Measurements from ENCODE around the gene RASA2. TPM values are rescaled to one million over a fixed set of nuclear protein-coding genes. Genes with fewer than 3 reads are reported as not detected.
A peak's percentile ranks its signal among the peaks of the same experiment; 100 is the strongest.

RASA2 gene
- total RNA-seq, 4 donors from 2014 or later, result 9.0 to 70.3 (median 21.5) TPM

DNA sequence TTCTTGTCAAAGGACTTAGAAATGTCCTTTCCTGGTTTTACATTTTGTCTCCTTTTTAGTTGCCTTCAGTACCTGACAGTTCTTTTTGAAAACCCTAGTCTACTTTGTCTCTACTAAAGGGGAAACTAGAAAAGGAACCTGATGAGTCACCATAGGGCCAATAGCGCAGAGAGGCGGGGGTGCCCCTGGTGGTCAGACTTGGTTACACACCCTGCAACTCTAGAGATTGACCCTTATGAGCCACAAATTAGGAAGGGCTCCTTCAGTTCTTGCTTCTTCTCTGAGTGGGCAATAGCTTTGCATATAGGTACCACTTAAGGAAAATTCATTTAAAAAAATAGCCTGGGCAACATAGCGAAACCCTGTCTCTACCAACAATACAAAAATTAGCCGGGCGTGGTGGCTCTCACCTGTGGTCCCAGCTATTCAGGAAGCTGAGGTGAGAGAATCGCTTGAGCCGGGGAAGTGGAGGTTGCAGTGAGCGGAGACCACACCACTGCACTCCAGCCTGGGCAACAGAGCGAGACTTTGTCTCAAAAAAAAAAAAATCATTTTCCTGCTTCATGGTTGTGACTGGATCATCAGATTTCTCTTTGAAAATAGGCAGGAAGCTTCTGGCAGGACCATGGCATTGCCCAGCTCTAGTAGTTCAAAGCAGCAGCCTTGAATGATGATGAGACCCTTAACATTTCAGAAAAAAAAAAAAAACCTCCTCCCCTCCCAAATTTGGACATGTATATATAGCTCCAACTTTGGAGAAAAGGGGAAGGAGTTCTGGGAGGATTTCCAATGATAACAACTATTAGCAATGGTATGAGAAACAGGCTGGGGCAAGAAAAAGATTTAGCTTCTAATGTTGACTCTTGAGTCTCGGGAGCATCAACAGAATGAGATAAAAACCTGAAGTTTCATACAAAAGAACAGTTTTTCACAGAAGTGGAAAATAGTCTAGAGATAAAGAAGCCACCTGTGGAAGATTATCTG, 45.2 kb upstream of the RASA2 start:
- peak; percentile 69 for DNase-seq
- in situ Hi-C loops (cut with MboI; ENCODE audit: low pct_ligation_motif_present in 1 of 4, low pct_unique_long_range_greater_than_20kb in 1 of 4, low sequenced_read_pairs in 3 of 4), result loop anchor here in 3 of 4 donors (5.0 to 10.0 kb wide), 4 partner anchors 74 to 129 kb away; partner anchors contain the start of gene ZBTB38 (in 1 of the 3)
- H3K36me3 ChIP-seq, result peaks cover 0 to 53% (median 14%) of the 10 kb centered on the region in 4 donors
- no peaks in the 10 kb centered on the region for H3K9me3 ChIP-seq
- TF ChIP-seq, protein P1, sequence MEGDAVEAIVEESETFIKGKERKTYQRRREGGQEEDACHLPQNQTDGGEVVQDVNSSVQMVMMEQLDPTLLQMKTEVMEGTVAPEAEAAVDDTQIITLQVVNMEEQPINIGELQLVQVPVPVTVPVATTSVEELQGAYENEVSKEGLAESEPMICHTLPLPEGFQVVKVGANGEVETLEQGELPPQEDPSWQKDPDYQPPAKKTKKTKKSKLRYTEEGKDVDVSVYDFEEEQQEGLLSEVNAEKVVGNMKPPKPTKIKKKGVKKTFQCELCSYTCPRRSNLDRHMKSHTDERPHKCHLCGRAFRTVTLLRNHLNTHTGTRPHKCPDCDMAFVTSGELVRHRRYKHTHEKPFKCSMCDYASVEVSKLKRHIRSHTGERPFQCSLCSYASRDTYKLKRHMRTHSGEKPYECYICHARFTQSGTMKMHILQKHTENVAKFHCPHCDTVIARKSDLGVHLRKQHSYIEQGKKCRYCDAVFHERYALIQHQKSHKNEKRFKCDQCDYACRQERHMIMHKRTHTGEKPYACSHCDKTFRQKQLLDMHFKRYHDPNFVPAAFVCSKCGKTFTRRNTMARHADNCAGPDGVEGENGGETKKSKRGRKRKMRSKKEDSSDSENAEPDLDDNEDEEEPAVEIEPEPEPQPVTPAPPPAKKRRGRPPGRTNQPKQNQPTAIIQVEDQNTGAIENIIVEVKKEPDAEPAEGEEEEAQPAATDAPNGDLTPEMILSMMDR (IDR thresholded peaks at IDR 0.05), result peak; percentile 67 to 95 (median 92)
- TF ChIP-seq POLR2A (IDR thresholded peaks at IDR 0.05) (no peak), EP300 (IDR thresholded peaks at IDR 0.05; ENCODE audit: low read depth) (no peak), POLR2AphosphoS5 (IDR thresholded peaks at IDR 0.05) (no peak)
- H3K4me3 ChIP-seq, result no peak overlapping the region
- intact Hi-C loops (cut with DNase I; ENCODE audit: low total_unique reads), result loop anchor here (5.0 kb wide), 1 partner anchor 39 kb away; no protein-coding TSS in a partner anchor
- H3K4me1 ChIP-seq, result peaks cover 11 to 55% (median 24%) of the 10 kb centered on the region in 4 donors
- WGBS, 2 donors (ENCODE audit: low coverage in 1 of 2), result 50 to 72% methylated on average over 1 to 10 of the region's 10 CpGs
- no peaks in the 10 kb centered on the region for H3K27me3 ChIP-seq
- H3K27ac ChIP-seq, result peak overlapping the region; percentile 71 to 81 (median 80)

DNA sequence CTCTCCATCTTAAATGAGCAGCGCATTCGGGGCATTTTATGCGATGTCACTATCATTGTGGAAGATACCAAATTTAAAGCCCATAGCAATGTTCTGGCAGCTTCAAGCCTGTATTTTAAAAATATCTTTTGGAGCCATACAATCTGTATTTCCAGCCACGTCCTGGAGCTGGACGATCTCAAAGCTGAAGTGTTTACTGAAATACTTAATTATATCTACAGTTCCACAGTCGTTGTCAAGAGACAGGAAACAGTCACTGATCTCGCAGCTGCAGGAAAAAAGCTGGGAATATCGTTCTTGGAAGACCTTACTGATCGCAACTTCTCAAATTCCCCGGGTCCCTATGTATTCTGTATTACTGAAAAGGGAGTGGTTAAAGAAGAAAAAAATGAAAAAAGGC, 44.4 kb upstream of the RASA2 start:
- 59 to 73% methylated on average over 10 of the region's 10 CpGs for WGBS, 2 donors (ENCODE audit: low coverage in 1 of 2)
- DNase-seq, result no peak
- in situ Hi-C loops (cut with MboI; ENCODE audit: low pct_ligation_motif_present in 1 of 4, low pct_unique_long_range_greater_than_20kb in 1 of 4, low sequenced_read_pairs in 3 of 4), result loop anchor here in 3 of 4 donors (5.0 to 10.0 kb wide), 4 partner anchors 75 to 130 kb away; partner anchors contain the start of gene ZBTB38 (in 1 of the 3)
- no peaks in the 10 kb centered on the region for H3K27me3 ChIP-seq
- peak overlapping the region; percentile 71 to 81 (median 80) for H3K27ac ChIP-seq
- peaks cover 11 to 48% (median 17%) of the 10 kb centered on the region in 4 donors for H3K4me1 ChIP-seq
- intact Hi-C loops (cut with DNase I; ENCODE audit: low total_unique reads), result loop anchor here (5.0 kb wide), 1 partner anchor 40 kb away; no protein-coding TSS in a partner anchor
- no peak overlapping the region for H3K4me3 ChIP-seq
- no peaks in the 10 kb centered on the region for H3K9me3 ChIP-seq
- TF ChIP-seq, protein P1 (IDR thresholded peaks at IDR 0.05), result no peak
- TF ChIP-seq POLR2AphosphoS5 (IDR thresholded peaks at IDR 0.05) (peak in 2 of 3 donors; percentile 28 to 72), EP300 (IDR thresholded peaks at IDR 0.05; ENCODE audit: low read depth) (no peak)
- peaks cover 0 to 55% (median 14%) of the 10 kb centered on the region in 4 donors for H3K36me3 ChIP-seq

DNA sequence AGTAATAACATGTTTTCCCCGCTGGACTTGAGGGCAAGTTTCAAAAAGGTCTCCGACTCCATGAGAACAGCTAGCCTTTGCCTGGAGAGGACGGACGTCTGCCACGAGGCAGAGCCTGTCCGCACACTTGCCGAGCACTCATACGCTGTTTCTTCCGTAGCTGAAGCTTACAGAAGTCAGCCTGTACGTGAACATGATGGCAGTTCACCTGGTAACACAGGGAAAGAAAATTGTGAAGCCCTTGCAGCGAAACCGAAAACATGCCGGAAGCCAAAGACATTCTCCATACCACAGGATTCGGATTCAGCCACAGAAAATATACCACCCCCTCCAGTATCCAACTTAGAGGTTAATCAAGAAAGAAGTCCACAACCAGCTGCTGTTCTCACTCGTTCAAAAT, 43.9 kb upstream of the RASA2 start:
- Histone ChIP-seq H3K27me3 (no peaks in the 10 kb centered on the region), H3K9me3 (no peaks in the 10 kb centered on the region), H3K27ac (peak overlapping the region; percentile 71 to 81 (median 80)), H3K36me3 (peaks cover 0 to 52% (median 14%) of the 10 kb centered on the region in 4 donors), H3K4me3 (no peak overlapping the region), H3K4me1 (peaks cover 11 to 44% (median 16%) of the 10 kb centered on the region in 4 donors)
- intact Hi-C loops (cut with DNase I; ENCODE audit: low total_unique reads) (loop anchor here (5.0 kb wide), 1 partner anchor 41 kb away; no protein-coding TSS in a partner anchor), in situ Hi-C loops (cut with MboI; ENCODE audit: low pct_ligation_motif_present in 1 of 4, low pct_unique_long_range_greater_than_20kb in 1 of 4, low sequenced_read_pairs in 3 of 4) (loop anchor here in 3 of 4 donors (5.0 to 10.0 kb wide), 4 partner anchors 76 to 131 kb away; partner anchors contain the start of gene ZBTB38 (in 1 of the 3))
- 83 to 93% methylated on average over 10 to 15 of the region's 15 CpGs for WGBS, 2 donors (ENCODE audit: low coverage in 1 of 2)
- TF ChIP-seq EP300 (IDR thresholded peaks at IDR 0.05; ENCODE audit: low read depth) (no peak), POLR2AphosphoS5 (IDR thresholded peaks at IDR 0.05) (no peak), POLR2A (IDR thresholded peaks at IDR 0.05) (no peak)
- TF ChIP-seq, protein P1 (IDR thresholded peaks at IDR 0.05), result no peak
- DNase-seq, result no peak

All from transverse colon (tissue), 4 donors.